GM19035 (cell line): ENCODE results near the gene EHMT1.
A peak's percentile ranks its signal among the peaks of the same experiment; 100 is the strongest.

Experiments used
- ATAC-seq: cut with Tn5 transposase; IDR thresholded peaks from one replicate; pipeline ENCODE4 v1.9.1; 2021; ENCODE audit not compliant: unreplicated experiment

The EHMT1 gene

GRCh38 chr9:137618105-137619067 is at the start of gene EHMT1:
TSS of gene EHMT1 (plus strand) at chr9:137619005. CDS start at chr9:137619029, 24 bp downstream.
- peak; percentile 80 for ATAC-seq

GRCh38 chr9:137569609-137570203 is 49.1 kb upstream of the EHMT1 start:
- ATAC-seq, result no peak

DNA sequence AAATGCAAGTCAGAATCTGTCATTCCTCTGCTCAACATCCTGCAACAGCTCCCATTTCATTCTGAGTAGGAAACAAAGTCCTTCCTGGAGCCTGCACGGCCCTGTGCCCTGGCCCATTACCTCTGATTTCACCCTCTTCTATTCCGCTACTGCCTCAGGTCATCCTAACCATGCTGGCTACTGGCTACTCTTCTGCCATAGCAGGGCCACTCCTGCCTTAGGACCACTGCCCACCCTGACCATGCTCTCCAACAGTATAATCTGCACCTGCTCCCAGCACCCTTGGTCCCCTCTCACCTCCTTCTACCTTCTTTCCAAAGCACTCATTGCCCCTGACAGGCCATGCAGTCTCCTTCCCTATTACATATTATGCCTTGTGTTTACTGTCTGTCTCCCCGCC is 48.2 kb upstream of the EHMT1 start:
- no peak for ATAC-seq

- ATAC-seq, result no peak
These were observed 44.6 kb upstream of the EHMT1 start for GRCh38 chr9:137574192-137574591.

DNA sequence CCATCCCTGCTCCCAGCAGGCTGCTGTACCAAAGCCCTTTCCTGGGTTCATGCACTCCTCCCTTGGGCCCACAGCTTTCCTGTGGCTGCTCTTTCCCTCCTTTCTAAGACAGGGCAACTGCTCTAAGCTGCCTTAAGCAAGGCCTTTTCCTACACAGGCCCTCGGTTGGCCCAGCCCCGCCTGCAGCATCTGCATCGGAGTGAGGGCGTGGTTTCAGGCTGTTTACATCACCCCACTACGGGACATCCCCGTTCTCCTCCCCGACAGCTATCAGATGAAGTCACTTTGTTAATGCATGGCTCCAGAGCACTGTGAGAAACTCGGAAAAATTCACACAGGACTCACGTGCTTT is 43.5 kb upstream of the EHMT1 start:
- ATAC-seq, result no peak

DNA sequence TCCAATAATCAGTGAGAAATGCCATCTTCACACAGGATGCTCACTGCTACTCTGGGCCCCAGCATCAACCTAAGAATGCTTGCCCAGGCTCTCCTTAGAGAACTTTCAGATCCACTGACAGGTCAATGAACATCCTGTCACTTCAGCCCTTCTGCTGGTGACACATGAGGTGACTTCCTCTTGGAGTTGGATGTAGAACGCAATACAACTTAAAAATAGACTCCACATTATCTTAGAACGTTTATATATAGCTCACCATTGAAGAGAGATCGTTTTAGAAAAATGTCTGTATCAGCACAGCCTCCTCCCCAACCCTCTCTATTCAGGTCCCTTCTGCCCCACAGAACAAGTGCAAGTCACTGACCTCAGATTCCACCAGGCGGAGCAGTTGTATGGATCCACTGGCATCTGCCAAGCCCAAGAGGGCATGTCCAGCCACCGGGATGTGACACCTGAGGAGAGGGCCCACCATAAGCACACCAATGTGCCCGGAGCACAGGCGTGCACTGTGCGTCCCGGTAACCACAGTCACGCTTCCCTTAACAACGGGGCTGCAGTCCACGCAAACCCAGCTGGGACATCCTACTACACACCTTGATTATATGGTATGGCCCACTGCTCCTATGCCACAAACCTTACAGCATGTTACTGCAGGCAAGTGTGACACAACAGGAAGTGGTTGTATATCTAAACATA is 42.9 kb upstream of the EHMT1 start:
- ATAC-seq, result no peak

- ATAC-seq, result peak; percentile 91
These were observed 40.1 kb upstream of the EHMT1 start, which contains the start of gene DPH7 for GRCh38 chr9:137578518-137579258. TSS of gene DPH7 (minus strand) at chr9:137578925. CDS start at chr9:137578777, 148 bp downstream.

DNA sequence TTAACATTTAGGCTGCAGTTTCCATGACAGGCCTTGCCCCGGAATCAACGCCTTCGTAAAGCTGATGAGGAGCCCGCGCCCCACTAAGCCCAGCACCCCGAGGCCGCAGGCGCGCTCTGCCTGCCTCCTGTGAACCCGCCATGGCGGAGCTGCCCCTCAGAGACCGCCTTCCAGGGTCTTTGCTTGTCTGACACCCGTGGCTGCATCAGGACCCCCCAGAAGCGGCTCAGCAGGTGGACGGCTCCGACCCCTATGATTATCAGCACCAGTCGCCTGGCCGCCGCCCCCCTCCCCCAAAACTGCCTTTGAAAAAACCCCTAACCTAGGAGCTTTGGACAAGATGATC is 39.6 kb upstream of the EHMT1 start:
- no peak for ATAC-seq

- ATAC-seq, result no peak
These were observed 38.4 kb upstream of the EHMT1 start for GRCh38 chr9:137580209-137580953.

DNA sequence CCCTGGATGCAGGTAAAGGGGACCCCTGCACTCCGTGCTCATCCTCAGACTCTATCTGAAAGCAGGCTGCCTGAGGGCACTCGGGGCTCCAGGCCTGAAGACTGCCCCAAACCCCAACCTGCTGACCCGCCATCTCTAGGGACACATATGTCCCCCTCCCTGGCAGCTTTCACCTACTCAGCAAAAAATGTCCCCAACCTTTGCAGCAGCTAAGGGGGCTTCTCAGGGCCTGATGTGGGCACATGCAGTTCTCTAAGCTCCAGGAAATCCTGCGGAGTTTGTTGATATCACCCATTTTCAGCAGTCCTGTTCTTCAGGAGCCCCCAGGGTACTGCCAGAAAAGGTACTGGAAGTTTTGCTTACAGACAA is 37.9 kb upstream of the EHMT1 start:
- ATAC-seq, result no peak

DNA sequence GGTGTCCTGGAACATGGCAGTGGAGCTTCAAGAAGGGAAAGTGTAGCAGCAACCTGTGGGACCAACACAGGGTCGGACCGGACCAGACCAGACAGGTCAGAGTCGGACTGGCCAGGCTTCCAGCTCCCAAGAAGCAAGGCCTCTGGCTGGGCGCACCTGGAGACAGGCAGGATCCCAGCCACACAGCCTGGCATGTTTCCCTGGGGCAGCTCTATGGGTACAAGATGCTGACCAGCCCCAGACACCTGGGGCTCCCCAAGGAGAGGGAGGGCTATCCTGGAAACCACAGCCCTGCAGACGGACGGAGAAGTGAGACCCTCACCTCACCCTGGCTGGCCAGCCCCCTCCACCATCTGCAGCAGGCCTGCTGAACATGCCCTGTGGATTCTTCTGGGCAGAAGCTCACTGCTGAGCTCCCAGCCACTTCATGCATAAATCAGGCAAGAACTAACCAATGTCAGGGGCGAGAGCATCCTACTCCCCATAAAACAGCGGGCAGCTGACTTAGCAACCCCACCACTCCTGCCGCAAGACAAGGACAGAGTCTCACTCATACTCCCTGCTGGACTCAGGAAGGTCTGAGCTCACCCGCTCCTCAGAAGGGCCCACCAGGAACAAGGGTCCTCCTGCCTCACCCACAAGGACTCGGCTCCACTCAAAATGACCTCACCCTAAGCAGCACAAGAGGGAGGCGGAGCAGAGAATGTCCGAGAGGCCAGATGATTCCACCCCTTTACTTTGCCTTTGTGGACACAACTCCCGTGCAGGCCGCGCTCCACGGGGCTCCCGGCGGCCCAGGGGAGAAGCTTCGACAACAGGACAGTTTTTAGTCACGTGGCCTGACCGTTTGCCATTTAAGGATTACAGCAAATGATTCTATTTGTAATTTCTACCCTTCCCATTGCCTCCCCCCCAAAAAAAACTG is 37.2 kb upstream of the EHMT1 start:
- ATAC-seq, result no peak

GRCh38 chr9:137582286-137582860 is 36.4 kb upstream of the EHMT1 start:
- no peak for ATAC-seq

DNA sequence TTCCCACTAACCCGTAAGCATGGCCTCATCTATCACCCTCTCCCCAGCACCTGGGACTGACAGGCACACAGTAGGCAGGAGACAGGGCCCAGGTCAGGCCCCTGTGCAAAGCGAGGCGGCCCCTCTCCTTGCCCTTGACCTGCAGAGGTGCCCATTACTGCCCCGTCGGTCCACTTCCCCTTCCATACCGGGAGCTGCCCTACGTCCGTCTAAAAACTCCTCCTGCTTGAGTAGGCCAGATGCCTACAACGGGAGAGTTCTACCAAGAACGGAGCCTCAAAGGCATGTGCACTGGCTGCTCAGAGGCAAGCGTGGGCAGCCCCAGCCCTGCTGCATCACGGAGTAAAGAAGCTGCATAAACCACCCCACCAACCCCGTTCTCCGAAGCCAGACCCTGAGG is 35.5 kb upstream of the EHMT1 start:
- no peak for ATAC-seq

GRCh38 chr9:137583957-137584356 is 34.8 kb upstream of the EHMT1 start:
- ATAC-seq, result no peak

DNA sequence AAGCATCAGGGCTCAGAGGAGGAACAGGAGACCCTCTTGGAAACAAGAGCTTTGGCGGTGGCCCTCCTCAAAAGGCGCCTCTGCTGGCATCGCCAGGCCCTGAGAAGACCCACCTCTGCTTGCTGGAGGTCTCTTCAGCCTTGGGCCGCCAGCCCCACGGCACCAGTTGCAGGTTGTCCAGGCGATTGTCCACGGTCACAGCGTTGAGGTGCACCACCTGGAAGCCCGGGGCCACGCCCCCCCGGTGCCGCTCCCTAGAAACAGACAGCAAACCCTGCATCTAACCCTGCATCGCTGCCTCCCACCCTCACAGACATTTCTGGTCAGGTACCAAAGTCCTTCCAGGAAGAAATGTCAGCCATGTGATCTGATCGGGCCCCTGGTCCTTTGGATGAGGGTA is 32.0 kb upstream of the EHMT1 start:
- ATAC-seq, result no peak

GRCh38 chr9:137588311-137588710 is 30.5 kb upstream of the EHMT1 start:
- no peak for ATAC-seq

GRCh38 chr9:137588891-137589290 is 29.9 kb upstream of the EHMT1 start:
- no peak for ATAC-seq

DNA sequence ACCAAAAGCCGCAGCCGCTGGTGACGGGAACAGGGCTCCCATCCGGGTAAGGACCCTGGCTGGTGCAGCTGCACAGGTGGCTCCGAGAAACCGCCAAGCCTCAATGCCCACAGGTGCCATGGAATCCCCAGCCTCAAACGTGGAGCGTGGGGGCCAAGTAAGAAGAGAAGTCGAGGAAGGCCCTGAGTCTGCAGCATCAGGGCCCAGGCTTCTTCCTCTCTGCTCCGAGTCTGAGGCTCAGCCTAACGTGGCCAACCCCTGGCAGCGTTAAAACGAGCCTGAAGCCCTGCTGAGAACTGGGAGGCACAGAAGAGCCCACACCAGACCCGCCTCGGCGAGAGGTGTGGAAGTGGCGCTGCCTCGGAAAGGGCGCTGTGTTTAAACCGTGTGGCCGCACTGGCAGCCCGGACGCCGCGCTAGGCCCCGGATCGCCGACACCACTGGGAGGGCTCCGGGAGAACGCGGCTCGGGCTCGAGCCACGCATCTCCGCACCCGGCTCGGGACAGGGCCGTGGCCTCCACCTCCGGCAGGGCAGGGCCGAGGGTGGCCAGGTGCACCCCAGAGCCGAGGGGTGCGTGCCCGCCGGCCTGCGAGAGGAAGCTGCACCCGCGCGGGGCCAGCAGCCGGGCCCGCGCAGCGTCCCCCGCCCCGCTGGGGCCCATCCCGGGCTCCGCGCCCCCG is 29.2 kb upstream of the EHMT1 start:
- no peak for ATAC-seq

- ATAC-seq, result peak; percentile 26
These were observed 28.7 kb upstream of the EHMT1 start for GRCh38 chr9:137590123-137590468.
